SK-N-SH treated with all-trans-retinoic acid at 6 μM for 48 hours (cell line): ENCODE measurements around the gene DGUOK.

Experiments
- ARNTL ChIP-seq: fragments of 450-650 bp; formaldehyde crosslinking; IDR thresholded peaks from 2 replicates; pipeline ENCODE4 v1.5.0; 2020; ENCODE audit warnings: low read depth, mild to moderate bottlenecking, moderate library complexity, borderline replicate concordance
- ESRRG ChIP-seq: fragments of 250-450 bp; sonication (Bioruptor Pico); IDR thresholded peaks from 2 replicates; pipeline ENCODE4 v1.6.1; 2021; ENCODE audit warnings: mild to moderate bottlenecking
- ISL1 ChIP-seq: fragments of 250-450 bp; sonication (Bioruptor Pico); IDR thresholded peaks from 2 replicates; pipeline ENCODE4 v2.1.2; 2022; ENCODE audit warnings: mild to moderate bottlenecking, moderate library complexity
- OSR1 ChIP-seq: fragments of 250-450 bp; sonication (Bioruptor Pico); IDR thresholded peaks from 2 replicates; pipeline ENCODE4 v1.8.0; 2022; ENCODE audit warnings: moderate library complexity, mild to moderate bottlenecking, inconsistent platforms
- POU6F1 ChIP-seq: fragments of 250-450 bp; sonication (Bioruptor Pico); IDR thresholded peaks from 2 replicates; pipeline ENCODE4 v1.8.0; 2021; ENCODE audit warnings: low read depth, mild to moderate bottlenecking, moderate library complexity, borderline replicate concordance
- RARB ChIP-seq: fragments of 250-450 bp; sonication (Bioruptor Pico); IDR thresholded peaks from 2 replicates; pipeline ENCODE4 v1.8.0; 2021; ENCODE audit warnings: mild to moderate bottlenecking, moderate library complexity
- SNAI2 ChIP-seq: fragments of 250-450 bp; sonication (Bioruptor Pico); IDR thresholded peaks from 2 replicates; pipeline ENCODE4 v1.5.0; 2020; ENCODE audit warnings: mild to moderate bottlenecking, moderate library complexity
- TOX ChIP-seq: fragments of 250-450 bp; sonication (Bioruptor Pico); IDR thresholded peaks from 2 replicates; pipeline ENCODE4 v1.8.0; 2021; ENCODE audit warnings: mild to moderate bottlenecking, moderate library complexity, borderline replicate concordance
- ZC3H10 ChIP-seq: fragments of 250-450 bp; sonication (Bioruptor Pico); IDR thresholded peaks from 2 replicates; pipeline ENCODE4 v1.5.1; 2021; ENCODE audit warnings: mild to moderate bottlenecking, moderate library complexity
- ZFP30 ChIP-seq: fragments of 450-650 bp; formaldehyde crosslinking; IDR thresholded peaks from 2 replicates; pipeline ENCODE4 v1.5.0; 2022; ENCODE audit warnings: mild to moderate bottlenecking, moderate library complexity
- ZNF8 ChIP-seq: fragments of 450-650 bp; formaldehyde crosslinking; IDR thresholded peaks from 2 replicates; pipeline ENCODE4 v1.5.0; 2020; ENCODE audit warnings: mild to moderate bottlenecking, moderate library complexity
- TF ChIP-seq, protein P1 (sequence below): fragments of 250-450 bp; sonication (Bioruptor Pico); IDR thresholded peaks from 2 replicates; pipeline ENCODE4 v1.8.0; 2020; ENCODE audit warnings: mild to moderate bottlenecking, moderate library complexity, borderline replicate concordance
- TF ChIP-seq, protein P2 (sequence below): fragments of 250-450 bp; sonication (Bioruptor Pico); IDR thresholded peaks from 2 replicates; pipeline ENCODE4 v1.5.1; 2020; ENCODE audit warnings: low read depth, mild to moderate bottlenecking, moderate library complexity

DNA sequence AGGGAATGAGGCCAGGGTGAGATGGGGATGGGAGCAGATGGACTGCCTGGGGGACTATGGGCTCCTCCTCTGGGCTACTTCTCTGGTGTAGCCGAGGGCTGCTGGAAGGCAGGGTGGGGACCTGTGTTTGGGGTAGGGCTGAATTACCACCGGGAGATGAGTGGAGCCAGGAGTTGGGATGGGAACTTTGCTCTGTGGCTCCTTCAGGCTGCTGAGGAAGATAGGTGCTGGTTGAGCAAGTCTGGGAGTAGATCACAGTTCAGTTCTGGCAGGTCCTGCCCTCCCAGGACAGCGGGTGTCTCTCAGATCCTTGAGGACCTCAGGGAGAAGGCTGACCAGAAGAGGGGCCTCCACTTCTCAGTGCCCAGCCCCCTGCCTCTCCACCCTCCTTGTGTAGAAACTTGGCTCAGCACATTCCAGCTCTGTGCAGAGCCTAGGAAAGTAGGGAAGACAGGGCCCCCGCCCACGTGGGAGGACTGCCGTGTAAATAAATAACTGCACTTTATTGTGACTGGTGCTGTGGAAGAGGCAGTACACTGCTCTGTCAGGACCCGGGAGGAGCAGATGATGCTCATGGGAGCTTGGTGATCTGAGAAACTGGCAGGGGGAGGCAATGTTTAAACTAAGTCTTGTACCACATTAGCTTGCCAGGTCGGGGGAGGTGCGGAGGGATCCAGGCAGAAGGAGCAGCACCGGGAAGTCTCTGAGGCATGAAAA lies 73.4 kb downstream of the DGUOK start:
- TF ChIP-seq POU6F1 (CRISPR knock-in tag) (no peak), ZC3H10 (CRISPR knock-in tag) (no peak), ESRRG (no peak), OSR1 (CRISPR knock-in tag) (no peak), TOX (CRISPR knock-in tag) (no peak), SNAI2 (CRISPR knock-in tag) (no peak), ISL1 (no peak), ZFP30 (no peak), ZNF8 (CRISPR knock-in tag) (no peak), ARNTL (CRISPR knock-in tag) (no peak), RARB (CRISPR knock-in tag) (no peak)
- TF ChIP-seq, protein P1, sequence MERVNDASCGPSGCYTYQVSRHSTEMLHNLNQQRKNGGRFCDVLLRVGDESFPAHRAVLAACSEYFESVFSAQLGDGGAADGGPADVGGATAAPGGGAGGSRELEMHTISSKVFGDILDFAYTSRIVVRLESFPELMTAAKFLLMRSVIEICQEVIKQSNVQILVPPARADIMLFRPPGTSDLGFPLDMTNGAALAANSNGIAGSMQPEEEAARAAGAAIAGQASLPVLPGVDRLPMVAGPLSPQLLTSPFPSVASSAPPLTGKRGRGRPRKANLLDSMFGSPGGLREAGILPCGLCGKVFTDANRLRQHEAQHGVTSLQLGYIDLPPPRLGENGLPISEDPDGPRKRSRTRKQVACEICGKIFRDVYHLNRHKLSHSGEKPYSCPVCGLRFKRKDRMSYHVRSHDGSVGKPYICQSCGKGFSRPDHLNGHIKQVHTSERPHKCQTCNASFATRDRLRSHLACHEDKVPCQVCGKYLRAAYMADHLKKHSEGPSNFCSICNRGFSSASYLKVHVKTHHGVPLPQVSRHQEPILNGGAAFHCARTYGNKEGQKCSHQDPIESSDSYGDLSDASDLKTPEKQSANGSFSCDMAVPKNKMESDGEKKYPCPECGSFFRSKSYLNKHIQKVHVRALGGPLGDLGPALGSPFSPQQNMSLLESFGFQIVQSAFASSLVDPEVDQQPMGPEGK (CRISPR knock-in tag): no peak
- TF ChIP-seq, protein P2, sequence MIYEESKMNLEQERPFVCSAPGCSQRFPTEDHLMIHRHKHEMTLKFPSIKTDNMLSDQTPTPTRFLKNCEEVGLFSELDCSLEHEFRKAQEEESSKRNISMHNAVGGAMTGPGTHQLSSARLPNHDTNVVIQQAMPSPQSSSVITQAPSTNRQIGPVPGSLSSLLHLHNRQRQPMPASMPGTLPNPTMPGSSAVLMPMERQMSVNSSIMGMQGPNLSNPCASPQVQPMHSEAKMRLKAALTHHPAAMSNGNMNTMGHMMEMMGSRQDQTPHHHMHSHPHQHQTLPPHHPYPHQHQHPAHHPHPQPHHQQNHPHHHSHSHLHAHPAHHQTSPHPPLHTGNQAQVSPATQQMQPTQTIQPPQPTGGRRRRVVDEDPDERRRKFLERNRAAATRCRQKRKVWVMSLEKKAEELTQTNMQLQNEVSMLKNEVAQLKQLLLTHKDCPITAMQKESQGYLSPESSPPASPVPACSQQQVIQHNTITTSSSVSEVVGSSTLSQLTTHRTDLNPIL: no peak
